Epithelial cell of proximal tubule (primary cell): ENCODE measurements around the gene PIEZO2. TPM values are rescaled to one million over a fixed set of nuclear protein-coding genes. Genes with fewer than 3 reads are reported as not detected.

ENCODE experiments used
- DNase-seq: peaks from one replicate; pipeline ENCODE4 v3.0.0-alpha.2; 2011; ENCODE audit warnings: low read depth
- H3K4me3 ChIP-seq: 2 replicates; pipeline ENCODE4 v1.5.1; 2011; ENCODE audit warnings: low read depth, mild to moderate bottlenecking, low read length
- CTCF ChIP-seq: conservative IDR thresholded peaks from 2 replicates; pipeline ENCODE4 v1.5.1; 2012; ENCODE audit warnings: low read depth, mild to moderate bottlenecking, low read length
- total RNA-seq: library from RNA; depleted of rRNA; stranded (reverse); fragments of >200 nt; gene quantifications from 2 replicates; pipeline ENCODE4 v1.2.3, GENCODE V29; 2015

The PIEZO2 gene
- total RNA-seq, 1 donor from 2014 or later: 7.5 TPM

- no peak overlapping the region for H3K4me3 ChIP-seq
Measured at GRCh38 chr18:10895976-10896375, 253.4 kb downstream of the PIEZO2 start.

GRCh38 chr18:10894501-10894900, 254.9 kb downstream of the PIEZO2 start:
- TF ChIP-seq CTCF: no peak
- no peak overlapping the region for H3K4me3 ChIP-seq
- DNase-seq: no peak

More at GRCh38 chr18:10895976-10896375, 253.4 kb downstream of the PIEZO2 start:
- no peak for TF ChIP-seq CTCF
- no peak for DNase-seq

GRCh38 chr18:10893761-10894160, 255.6 kb downstream of the PIEZO2 start:
- TF ChIP-seq CTCF: no peak
- DNase-seq: no peak
- H3K4me3 ChIP-seq: no peak overlapping the region

GRCh38 chr18:10893196-10893595, 256.2 kb downstream of the PIEZO2 start:
- DNase-seq: no peak
- no peak overlapping the region for H3K4me3 ChIP-seq
- no peak for TF ChIP-seq CTCF

- DNase-seq: no peak
- no peak overlapping the region for H3K4me3 ChIP-seq
- no peak for TF ChIP-seq CTCF
Measured at GRCh38 chr18:10892786-10893185, 256.6 kb downstream of the PIEZO2 start.

- H3K4me3 ChIP-seq: no peak overlapping the region
- DNase-seq: no peak
- TF ChIP-seq CTCF: no peak
Measured at GRCh38 chr18:10890022-10890421, 259.3 kb downstream of the PIEZO2 start.

GRCh38 chr18:10878703-10879102, 270.7 kb downstream of the PIEZO2 start:
- no peak for DNase-seq
- TF ChIP-seq CTCF: no peak
- no peak overlapping the region for H3K4me3 ChIP-seq
